Measurements from ENCODE around the gene GATD1. TPM values are rescaled to one million over a fixed set of nuclear protein-coding genes. Genes with fewer than 3 reads are reported as not detected.

The GATD1 gene
- polyA plus RNA-seq, 1 experiment: 37.9 TPM

DNA sequence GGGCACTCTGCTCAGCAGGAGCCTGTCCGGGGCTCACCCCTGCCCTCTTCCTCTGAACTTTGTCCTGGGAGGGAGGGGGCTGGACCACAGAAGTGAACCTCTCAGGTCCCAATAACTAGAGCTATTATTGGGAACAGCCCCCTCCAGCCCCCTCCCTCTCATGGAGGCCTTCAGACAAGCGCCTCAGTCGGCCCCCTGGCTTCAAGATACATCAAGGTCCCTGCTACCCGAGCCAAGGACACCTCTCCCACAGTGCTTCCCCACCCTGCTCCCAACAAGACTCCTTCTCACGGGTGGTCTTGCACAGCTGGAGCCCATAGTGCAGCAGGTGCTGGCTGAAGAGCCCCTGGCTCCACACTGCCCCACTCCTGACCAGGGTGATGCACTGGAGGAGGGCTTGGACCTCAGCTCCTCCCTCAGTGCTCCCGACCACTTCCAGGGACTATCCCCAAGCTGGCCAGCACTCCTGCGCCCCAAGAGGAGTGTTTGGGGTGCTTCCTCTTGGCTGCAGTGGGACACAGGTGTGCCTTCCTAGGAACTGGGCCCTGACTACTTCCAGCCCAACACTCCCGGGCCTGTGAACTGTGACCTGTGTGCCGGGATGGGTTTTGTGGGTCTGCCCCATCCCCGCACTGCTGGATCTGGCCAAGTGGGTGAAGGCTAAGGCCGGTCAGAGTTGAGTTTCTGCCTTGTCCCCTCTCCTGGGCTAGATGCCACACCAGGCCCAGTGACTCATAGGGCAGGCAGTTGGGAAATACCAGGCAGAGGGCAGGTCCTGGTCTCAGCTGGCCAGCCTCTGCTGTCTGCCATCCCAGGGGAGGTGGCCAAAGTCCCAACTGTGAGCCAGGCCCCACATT, 43.6 kb upstream of the GATD1 start:
- H3K27me3 ChIP-seq (ENCODE audit: control insufficient read depth, insufficient read depth, low read length): no peaks in the 10 kb centered on the region
- DNase-seq (ENCODE audit: low read depth): no peak
- TF ChIP-seq, protein P1, sequence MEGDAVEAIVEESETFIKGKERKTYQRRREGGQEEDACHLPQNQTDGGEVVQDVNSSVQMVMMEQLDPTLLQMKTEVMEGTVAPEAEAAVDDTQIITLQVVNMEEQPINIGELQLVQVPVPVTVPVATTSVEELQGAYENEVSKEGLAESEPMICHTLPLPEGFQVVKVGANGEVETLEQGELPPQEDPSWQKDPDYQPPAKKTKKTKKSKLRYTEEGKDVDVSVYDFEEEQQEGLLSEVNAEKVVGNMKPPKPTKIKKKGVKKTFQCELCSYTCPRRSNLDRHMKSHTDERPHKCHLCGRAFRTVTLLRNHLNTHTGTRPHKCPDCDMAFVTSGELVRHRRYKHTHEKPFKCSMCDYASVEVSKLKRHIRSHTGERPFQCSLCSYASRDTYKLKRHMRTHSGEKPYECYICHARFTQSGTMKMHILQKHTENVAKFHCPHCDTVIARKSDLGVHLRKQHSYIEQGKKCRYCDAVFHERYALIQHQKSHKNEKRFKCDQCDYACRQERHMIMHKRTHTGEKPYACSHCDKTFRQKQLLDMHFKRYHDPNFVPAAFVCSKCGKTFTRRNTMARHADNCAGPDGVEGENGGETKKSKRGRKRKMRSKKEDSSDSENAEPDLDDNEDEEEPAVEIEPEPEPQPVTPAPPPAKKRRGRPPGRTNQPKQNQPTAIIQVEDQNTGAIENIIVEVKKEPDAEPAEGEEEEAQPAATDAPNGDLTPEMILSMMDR (IDR thresholded peaks at IDR 0.05; ENCODE audit: insufficient read depth, low read depth, low read length): no peak
- ChIA-PET POLR2A (interaction anchor here (0.6 to 2.1 kb wide), 2 partner anchors 12 to 25 kb away, joined by 4 to 24 read pairs; partner anchors contain the start of gene RPLP2), CTCF (no interaction called here)
- H3K36me3 ChIP-seq (ENCODE audit: control insufficient read depth, insufficient read depth, low read length): peaks cover 30% of the 10 kb centered on the region
- H3K4me3 ChIP-seq (ENCODE audit: low read depth, low read length): peak overlapping the region; percentile 83

DNA sequence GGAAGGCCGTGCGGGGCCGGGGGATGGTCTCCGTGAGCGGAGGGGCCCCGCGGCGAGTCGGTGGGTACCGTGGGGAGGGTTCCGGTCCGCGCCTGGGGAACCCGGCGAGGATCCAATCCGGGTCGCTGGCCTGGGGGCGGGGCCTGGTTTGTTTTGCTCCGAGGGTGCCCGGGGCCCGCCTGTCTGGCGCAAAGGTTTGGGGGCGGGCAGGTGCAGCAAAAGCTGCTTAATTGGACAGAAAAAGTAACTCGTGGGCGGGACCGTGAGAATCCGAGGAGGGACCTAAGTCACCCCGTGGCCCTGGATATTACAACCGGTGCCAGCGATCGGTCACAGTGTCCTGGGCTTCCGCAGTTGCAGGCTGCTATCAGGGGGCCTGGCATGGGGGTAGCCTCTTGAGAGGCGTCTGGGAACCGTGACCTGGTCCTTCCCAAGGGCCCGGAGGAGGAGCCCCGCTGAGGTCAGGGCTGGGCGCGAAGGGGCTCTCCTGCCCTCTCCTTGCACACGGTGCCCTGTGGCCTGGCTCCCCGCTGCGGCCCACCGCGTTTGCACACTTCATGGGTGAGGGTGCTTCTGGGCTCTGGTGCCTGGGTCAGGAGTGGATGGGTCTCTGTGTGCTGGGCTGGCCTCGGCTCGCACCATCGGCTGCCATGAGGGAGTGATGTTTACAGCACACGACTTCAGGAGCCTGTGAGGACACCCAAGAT, 42.8 kb upstream of the GATD1 start:
- Histone ChIP-seq H3K36me3 (ENCODE audit: control insufficient read depth, insufficient read depth, low read length) (peaks cover 24% of the 10 kb centered on the region), H3K4me3 (ENCODE audit: low read depth, low read length) (peak overlapping the region; percentile 83), H3K27me3 (ENCODE audit: control insufficient read depth, insufficient read depth, low read length) (no peaks in the 10 kb centered on the region)
- no peak for DNase-seq (ENCODE audit: low read depth)
- CTCF ChIA-PET: interaction anchor here (1.0 to 1.9 kb wide), 5 partner anchors 10 to 251 kb away, joined by 3 to 8 read pairs (median 3); no protein-coding TSS in a partner anchor
- POLR2A ChIA-PET: interaction anchor here (0.6 to 2.1 kb wide), 3 partner anchors 11 to 24 kb away, joined by 4 to 32 read pairs (median 24); partner anchors contain the start of genes RPLP2 and TSPAN4
- TF ChIP-seq, protein P1 (IDR thresholded peaks at IDR 0.05; ENCODE audit: insufficient read depth, low read depth, low read length): no peak

DNA sequence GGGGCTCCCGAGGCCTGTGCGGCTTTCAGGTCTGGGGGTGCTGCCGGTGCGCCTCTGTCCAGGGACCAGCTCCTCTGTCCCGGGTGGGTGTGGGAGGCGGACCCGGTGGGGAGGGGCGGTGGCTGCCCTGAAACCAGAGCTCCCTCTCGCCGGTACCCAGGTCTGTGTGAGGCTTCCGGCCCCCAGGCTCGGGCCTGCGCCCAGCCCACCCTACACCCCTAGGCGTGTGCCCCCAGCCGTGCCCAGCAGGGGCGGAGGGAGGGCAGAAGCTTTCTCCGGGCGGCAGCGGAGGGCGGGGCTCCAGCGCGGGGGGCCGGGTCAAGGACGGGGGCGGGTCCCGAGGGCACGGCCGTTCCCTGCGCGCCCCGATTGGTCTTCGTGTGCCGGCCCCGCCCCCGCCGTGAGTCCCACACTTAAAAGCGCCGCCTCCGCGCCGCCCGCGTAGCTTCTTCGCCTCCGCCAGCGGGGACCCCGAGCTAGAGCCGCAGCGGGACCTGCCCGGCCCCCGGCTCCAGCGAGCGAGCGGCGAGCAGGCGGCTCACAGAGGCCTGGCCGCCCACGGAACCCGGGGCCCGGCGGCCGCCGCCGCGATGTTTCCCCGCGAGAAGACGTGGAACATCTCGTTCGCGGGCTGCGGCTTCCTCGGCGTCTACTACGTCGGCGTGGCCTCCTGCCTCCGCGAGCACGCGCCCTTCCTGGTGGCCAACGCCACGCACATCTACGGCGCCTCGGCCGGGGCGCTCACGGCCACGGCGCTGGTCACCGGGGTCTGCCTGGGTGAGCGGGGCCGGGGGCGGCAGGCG, 42.0 kb upstream of the GATD1 start:
- Histone ChIP-seq H3K36me3 (ENCODE audit: control insufficient read depth, insufficient read depth, low read length) (peaks cover 16% of the 10 kb centered on the region), H3K4me3 (ENCODE audit: low read depth, low read length) (peak overlapping the region; percentile 83), H3K27me3 (ENCODE audit: control insufficient read depth, insufficient read depth, low read length) (no peaks in the 10 kb centered on the region)
- ChIA-PET POLR2A (interaction anchor here (0.7 to 2.1 kb wide), 6 partner anchors 8 to 330 kb away, joined by 3 to 32 read pairs (median 8); partner anchors contain the start of genes CD151, RPLP2 and TSPAN4), CTCF (interaction anchor here (1.0 to 1.9 kb wide), 8 partner anchors 10 to 250 kb away, joined by 3 to 8 read pairs (median 4); no protein-coding TSS in a partner anchor)
- TF ChIP-seq, protein P1 (IDR thresholded peaks at IDR 0.05; ENCODE audit: insufficient read depth, low read depth, low read length): peak; percentile 12; the same call in 1 of the 2 replicates
- no peak for DNase-seq (ENCODE audit: low read depth)

DNA sequence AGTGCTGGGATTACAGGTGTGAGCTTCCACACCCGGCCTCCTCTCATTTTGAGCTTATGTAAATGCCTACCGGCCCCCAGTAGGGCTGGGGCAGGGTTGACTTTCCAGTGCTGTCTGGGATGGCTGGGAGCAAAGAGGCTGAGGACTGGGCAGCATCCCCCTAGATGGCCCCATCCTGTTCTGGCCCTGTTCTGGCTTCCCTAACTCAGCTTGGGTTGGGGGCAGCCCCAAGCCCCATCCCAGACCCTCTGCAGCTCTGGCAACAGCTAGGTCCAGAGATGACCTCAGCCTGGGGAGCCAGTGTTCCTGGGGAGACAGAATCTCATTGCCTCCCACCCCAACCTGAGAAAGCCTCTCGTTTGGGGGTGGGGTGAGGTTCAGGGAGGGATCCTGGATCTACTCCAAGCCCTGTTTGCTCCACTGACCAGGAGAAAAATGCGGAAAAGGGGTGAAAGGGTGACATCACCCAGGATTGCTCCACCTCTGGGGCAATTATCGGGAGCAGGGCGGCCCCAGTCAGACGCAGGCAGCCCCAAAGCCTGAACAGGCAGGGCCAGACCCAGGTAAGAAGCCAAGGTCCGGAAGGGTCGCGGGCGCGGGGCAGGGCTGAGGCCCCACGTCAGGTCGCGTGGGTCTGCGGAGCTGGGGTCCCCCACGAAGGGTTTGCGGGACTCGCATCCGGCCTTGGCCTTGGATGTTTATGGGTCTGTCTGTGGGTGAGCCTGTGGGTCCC, 41.3 kb upstream of the GATD1 start, which contains the start of gene PNPLA2:
Gene PNPLA2, plus strand, starts transcription at position 519 of the 733 bp plus-strand sequence. CDS start 805 bp downstream, outside the sequence.
- ChIA-PET POLR2A (interaction anchor here (0.7 to 2.1 kb wide), 6 partner anchors 8 to 331 kb away, joined by 3 to 32 read pairs (median 8); partner anchors contain the start of genes CD151, RPLP2 and TSPAN4), CTCF (interaction anchor here (1.0 to 1.9 kb wide), 6 partner anchors 9 to 233 kb away, joined by 3 to 8 read pairs (median 4); no protein-coding TSS in a partner anchor)
- peaks cover 15% of the 10 kb centered on the region for H3K36me3 ChIP-seq (ENCODE audit: control insufficient read depth, insufficient read depth, low read length)
- DNase-seq (ENCODE audit: low read depth): no peak
- no peaks in the 10 kb centered on the region for H3K27me3 ChIP-seq (ENCODE audit: control insufficient read depth, insufficient read depth, low read length)
- H3K4me3 ChIP-seq (ENCODE audit: low read depth, low read length): peak within 1 kb of the TSS; percentile 83
- TF ChIP-seq, protein P1 (IDR thresholded peaks at IDR 0.05; ENCODE audit: insufficient read depth, low read depth, low read length): no peak

Data from BJ (cell line).